OCI-LY3 (cell line): ENCODE results near the gene ATP2C1.

Experiments
- H2AFZ ChIP-seq: fragments of 200-600, 300-600 bp; shearing (Covaris generic); 2 replicates; pipeline ENCODE4 v1.6.0; 2014; ENCODE audit warnings: antibody characterized with exemption, low read depth, low read length
- H3K27ac ChIP-seq: fragments of 200-600, 300-600 bp; sonication (generic); 2 replicates; pipeline ENCODE4 v1.5.1; 2014; ENCODE audit warnings: mild to moderate bottlenecking, low read length, moderate library complexity, mixed read lengths
- H3K27me3 ChIP-seq: fragments of 200-600, 300-600 bp; sonication (generic); 2 replicates; pipeline ENCODE4 v1.6.1; 2014; ENCODE audit warnings: low read depth, low read length, mixed read lengths
- H3K36me3 ChIP-seq: fragments of 200-600, 300-600 bp; sonication (generic); replicated peaks from 2 replicates; pipeline ENCODE3; 2014; ENCODE audit warnings: low read depth, low read length, mixed read lengths
- H3K4me1 ChIP-seq: fragments of 300-600, 200-600 bp; sonication (generic); 2 replicates; pipeline ENCODE4 v1.6.1; 2014; ENCODE audit warnings: low read length, mixed read lengths
- H3K4me2 ChIP-seq: fragments of 200-600, 300-600 bp; sonication (generic); 2 replicates; pipeline ENCODE4 v1.6.1; 2014; ENCODE audit warnings: low read length, mixed read lengths
- H3K4me3 ChIP-seq: fragments of 300-600, 200-600 bp; sonication (generic); 2 replicates; pipeline ENCODE4 v1.5.1; 2014; ENCODE audit warnings: antibody characterized with exemption, mild to moderate bottlenecking, low read length, moderate library complexity
- H3K79me2 ChIP-seq: fragments of 300-600, 200-600 bp; shearing (Covaris generic); 2 replicates; pipeline ENCODE4 v1.6.1; 2014; ENCODE audit warnings: mild to moderate bottlenecking, low read length, mixed read lengths
- H3K9ac ChIP-seq: fragments of 300-600, 200-600 bp; shearing (Covaris generic); 2 replicates; pipeline ENCODE4 v1.6.0; 2014; ENCODE audit warnings: mild to moderate bottlenecking, low read length, moderate library complexity
- H3K9me3 ChIP-seq: fragments of 200-600, 300-600 bp; shearing (Covaris generic); 2 replicates; pipeline ENCODE4 v1.6.1; 2014; ENCODE audit warnings: low read length, mixed read lengths; ENCODE audit not compliant: insufficient read depth
- H4K20me1 ChIP-seq: fragments of 200-600, 300-600 bp; sonication (generic); 2 replicates; pipeline ENCODE4 v1.6.1; 2016; ENCODE audit warnings: low read length, mixed read lengths; ENCODE audit not compliant: insufficient read depth
- EZH2phosphoT487 ChIP-seq: fragments of 200-600 bp; shearing (Covaris generic); IDR thresholded peaks from 2 replicates; pipeline ENCODE4 v1.6.1; 2018; ENCODE audit warnings: antibody characterized with exemption, mixed run types, low read depth
- TF ChIP-seq, protein P1 (sequence below): fragments of 200-600, 300-600 bp; sonication (generic); IDR thresholded peaks from 2 replicates; pipeline ENCODE4 v1.5.1; 2014; ENCODE audit warnings: antibody characterized with exemption, low read length, low read depth

The ATP2C1 gene

GRCh38 chr3:131007782-131008181 is 113.9 kb downstream of the ATP2C1 start:
- Histone ChIP-seq H3K36me3 (peaks cover 15% of the 10 kb centered on the region), H3K9ac (no peak overlapping the region), H3K4me1 (peaks cover 6% of the 10 kb centered on the region), H4K20me1 (no peaks in the 10 kb centered on the region), H3K27ac (no peak overlapping the region), H3K4me2 (no peak overlapping the region), H3K27me3 (no peaks in the 10 kb centered on the region), H3K79me2 (no peaks in the 10 kb centered on the region), H3K9me3 (no peaks in the 10 kb centered on the region), H3K4me3 (no peak overlapping the region), H2AFZ (no peak overlapping the region)
- TF ChIP-seq EZH2phosphoT487: no peak

DNA sequence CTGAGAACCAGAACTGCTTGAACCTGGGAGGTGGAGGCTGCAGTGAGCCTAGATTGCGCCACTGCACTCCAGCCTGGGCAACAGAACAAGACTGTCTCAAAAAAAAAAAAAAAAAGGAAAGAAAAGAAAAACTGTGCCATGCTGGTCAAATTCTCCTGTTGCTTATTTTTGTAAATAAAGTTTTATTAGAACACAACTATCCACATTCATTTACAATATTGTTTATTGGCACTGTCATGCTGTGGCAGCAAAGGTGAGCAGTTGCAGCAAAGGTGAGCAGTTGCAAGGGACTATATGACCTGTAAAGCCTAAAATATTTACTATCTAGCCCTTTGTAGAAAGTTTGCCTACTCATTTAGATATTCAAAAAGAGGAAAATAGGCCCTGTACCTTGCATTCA is 114.4 kb downstream of the ATP2C1 start:
- no peak overlapping the region for H2AFZ ChIP-seq
- TF ChIP-seq, protein P1, sequence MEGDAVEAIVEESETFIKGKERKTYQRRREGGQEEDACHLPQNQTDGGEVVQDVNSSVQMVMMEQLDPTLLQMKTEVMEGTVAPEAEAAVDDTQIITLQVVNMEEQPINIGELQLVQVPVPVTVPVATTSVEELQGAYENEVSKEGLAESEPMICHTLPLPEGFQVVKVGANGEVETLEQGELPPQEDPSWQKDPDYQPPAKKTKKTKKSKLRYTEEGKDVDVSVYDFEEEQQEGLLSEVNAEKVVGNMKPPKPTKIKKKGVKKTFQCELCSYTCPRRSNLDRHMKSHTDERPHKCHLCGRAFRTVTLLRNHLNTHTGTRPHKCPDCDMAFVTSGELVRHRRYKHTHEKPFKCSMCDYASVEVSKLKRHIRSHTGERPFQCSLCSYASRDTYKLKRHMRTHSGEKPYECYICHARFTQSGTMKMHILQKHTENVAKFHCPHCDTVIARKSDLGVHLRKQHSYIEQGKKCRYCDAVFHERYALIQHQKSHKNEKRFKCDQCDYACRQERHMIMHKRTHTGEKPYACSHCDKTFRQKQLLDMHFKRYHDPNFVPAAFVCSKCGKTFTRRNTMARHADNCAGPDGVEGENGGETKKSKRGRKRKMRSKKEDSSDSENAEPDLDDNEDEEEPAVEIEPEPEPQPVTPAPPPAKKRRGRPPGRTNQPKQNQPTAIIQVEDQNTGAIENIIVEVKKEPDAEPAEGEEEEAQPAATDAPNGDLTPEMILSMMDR: no peak
- no peak for TF ChIP-seq EZH2phosphoT487
- H3K4me1 ChIP-seq: peaks cover 12% of the 10 kb centered on the region
- H3K4me3 ChIP-seq: no peak overlapping the region
- no peaks in the 10 kb centered on the region for H3K79me2 ChIP-seq
- H3K27me3 ChIP-seq: no peaks in the 10 kb centered on the region
- H4K20me1 ChIP-seq: no peaks in the 10 kb centered on the region
- H3K9me3 ChIP-seq: no peaks in the 10 kb centered on the region
- no peak overlapping the region for H3K9ac ChIP-seq
- no peak overlapping the region for H3K27ac ChIP-seq
- peaks cover 17% of the 10 kb centered on the region for H3K36me3 ChIP-seq
- H3K4me2 ChIP-seq: no peak overlapping the region

DNA sequence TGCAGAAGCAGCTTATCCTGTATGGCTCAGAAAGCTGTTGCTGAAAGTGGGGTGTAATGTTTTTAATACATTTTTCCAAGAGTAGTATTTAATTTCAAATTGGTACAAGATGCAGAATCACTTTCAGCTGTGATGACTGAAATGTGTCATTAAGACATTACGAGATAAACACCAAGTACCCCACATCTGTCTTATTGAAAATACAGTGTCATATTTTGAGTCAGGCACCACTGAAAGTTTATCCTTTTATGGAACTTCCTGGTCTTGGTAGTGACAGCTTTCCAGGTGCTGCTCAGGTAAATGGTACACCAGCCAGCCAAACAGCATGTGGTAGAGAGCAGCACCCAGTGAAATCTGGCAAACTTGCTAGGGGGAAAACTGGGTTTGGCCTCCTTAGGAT is 115.8 kb downstream of the ATP2C1 start:
- H4K20me1 ChIP-seq: no peaks in the 10 kb centered on the region
- H3K36me3 ChIP-seq: peaks cover 20% of the 10 kb centered on the region
- H3K4me3 ChIP-seq: no peak overlapping the region
- H2AFZ ChIP-seq: no peak overlapping the region
- H3K27me3 ChIP-seq: no peaks in the 10 kb centered on the region
- H3K9me3 ChIP-seq: no peaks in the 10 kb centered on the region
- no peak overlapping the region for H3K4me2 ChIP-seq
- H3K79me2 ChIP-seq: no peaks in the 10 kb centered on the region
- H3K27ac ChIP-seq: no peak overlapping the region
- H3K4me1 ChIP-seq: peaks cover 12% of the 10 kb centered on the region
- H3K9ac ChIP-seq: no peak overlapping the region
- TF ChIP-seq EZH2phosphoT487: no peak
- TF ChIP-seq, protein P1: no peak

DNA sequence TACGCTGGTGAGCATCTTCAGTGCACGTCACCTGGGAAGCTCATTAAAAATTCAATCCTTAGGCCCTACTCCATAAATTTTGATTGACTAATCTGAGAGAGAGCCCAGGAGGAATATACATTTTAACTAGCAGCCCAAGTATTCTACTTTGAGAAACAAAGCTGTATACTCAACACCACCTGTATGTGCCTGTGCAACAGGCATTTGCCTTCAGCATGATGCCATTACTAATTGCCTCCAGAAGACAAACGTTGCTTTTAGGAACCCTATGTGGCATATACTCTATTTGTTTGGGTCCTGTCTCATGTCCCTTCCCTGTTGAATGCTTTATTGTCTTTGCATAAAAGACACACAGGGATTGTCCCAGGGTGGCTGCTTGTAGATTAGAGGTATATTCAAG is 125.1 kb downstream of the ATP2C1 start:
- no peaks in the 10 kb centered on the region for H3K9me3 ChIP-seq
- peaks cover 16% of the 10 kb centered on the region for H3K36me3 ChIP-seq
- no peak overlapping the region for H3K9ac ChIP-seq
- H3K4me3 ChIP-seq: no peak overlapping the region
- TF ChIP-seq, protein P1: no peak
- TF ChIP-seq EZH2phosphoT487: no peak
- H4K20me1 ChIP-seq: no peaks in the 10 kb centered on the region
- peaks cover 17% of the 10 kb centered on the region for H3K4me1 ChIP-seq
- no peak overlapping the region for H3K4me2 ChIP-seq
- no peaks in the 10 kb centered on the region for H3K79me2 ChIP-seq
- H3K27me3 ChIP-seq: no peaks in the 10 kb centered on the region
- H2AFZ ChIP-seq: no peak overlapping the region
- no peak overlapping the region for H3K27ac ChIP-seq
